ENCODE results near the gene NR4A1.

DNA sequence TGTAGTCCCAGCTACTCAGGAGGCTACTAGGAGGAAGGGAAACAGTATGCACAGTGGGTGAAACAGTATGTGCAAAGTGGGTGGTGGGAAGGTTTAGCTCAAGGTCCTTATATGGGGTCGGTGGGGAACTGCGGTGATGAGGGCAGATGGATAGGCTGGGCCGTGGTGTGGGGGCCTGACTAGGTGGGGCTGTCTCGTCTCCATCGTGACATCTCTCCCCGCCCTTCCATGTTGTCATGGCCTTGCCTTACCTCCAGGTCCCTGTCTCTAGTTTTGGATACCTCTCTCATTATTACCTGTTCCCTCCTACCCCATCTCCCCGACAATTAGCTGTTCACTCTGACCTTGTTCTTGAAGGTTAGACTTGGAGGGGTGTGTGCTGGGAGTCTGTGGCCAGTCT, 4.4 kb upstream of the NR4A1 start:
- TF ChIP-seq, protein P1, sequence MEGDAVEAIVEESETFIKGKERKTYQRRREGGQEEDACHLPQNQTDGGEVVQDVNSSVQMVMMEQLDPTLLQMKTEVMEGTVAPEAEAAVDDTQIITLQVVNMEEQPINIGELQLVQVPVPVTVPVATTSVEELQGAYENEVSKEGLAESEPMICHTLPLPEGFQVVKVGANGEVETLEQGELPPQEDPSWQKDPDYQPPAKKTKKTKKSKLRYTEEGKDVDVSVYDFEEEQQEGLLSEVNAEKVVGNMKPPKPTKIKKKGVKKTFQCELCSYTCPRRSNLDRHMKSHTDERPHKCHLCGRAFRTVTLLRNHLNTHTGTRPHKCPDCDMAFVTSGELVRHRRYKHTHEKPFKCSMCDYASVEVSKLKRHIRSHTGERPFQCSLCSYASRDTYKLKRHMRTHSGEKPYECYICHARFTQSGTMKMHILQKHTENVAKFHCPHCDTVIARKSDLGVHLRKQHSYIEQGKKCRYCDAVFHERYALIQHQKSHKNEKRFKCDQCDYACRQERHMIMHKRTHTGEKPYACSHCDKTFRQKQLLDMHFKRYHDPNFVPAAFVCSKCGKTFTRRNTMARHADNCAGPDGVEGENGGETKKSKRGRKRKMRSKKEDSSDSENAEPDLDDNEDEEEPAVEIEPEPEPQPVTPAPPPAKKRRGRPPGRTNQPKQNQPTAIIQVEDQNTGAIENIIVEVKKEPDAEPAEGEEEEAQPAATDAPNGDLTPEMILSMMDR (conservative IDR thresholded peaks at IDR 0.05; ENCODE audit: low read depth, low read length), result no peak
- no peak for TF ChIP-seq EZH2phosphoT487 (IDR thresholded peaks at IDR 0.05; ENCODE audit: borderline replicate concordance, low read length)
